ENCODE data around the gene PPP2R1B. TPM values are rescaled to one million over a fixed set of nuclear protein-coding genes. Genes with fewer than 3 reads are reported as not detected.

The PPP2R1B gene
- polyA plus RNA-seq, 1 experiment = 20.7 TPM

GRCh38 chr11:111733016-111733415 lies 33.2 kb downstream of the PPP2R1B start:
- CTCF ChIA-PET = interaction anchor here (0.9 to 2.4 kb wide), 4 partner anchors 33 to 1512 kb away, joined by 3 to 8 read pairs (median 4); no protein-coding TSS in a partner anchor
- H3K27me3 ChIP-seq (ENCODE audit: control insufficient read depth, insufficient read depth, low read length) = no peaks in the 10 kb centered on the region
- H3K4me3 ChIP-seq (ENCODE audit: low read depth, low read length) = no peak overlapping the region

DNA sequence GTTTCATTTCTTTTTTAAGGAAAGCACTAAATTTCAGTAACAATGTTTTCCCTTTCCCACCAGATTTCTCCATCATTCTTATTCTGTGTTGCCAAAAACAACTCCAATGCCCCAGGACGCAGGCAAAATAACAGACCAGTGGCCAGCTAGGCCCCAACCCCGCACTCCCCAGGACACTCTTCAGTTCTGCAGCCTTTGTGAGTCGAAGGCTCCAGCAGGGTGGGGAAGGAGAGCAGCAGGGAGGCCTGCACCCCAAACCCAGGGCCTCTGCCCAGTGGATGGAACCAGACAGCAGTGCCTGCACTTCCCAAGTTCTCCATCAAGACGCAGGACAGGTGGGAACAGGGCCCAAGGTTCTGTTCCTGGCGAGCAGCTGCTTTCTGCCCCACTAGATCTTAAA lies 34.4 kb downstream of the PPP2R1B start:
- CTCF ChIA-PET = interaction anchor here (1.2 to 2.4 kb wide), 4 partner anchors 27 to 127 kb away, joined by 3 to 8 read pairs (median 4); no protein-coding TSS in a partner anchor
- POLR2A ChIA-PET = no interaction called here
- no peak overlapping the region for H3K4me3 ChIP-seq (ENCODE audit: low read depth, low read length)

More at GRCh38 chr11:111733016-111733415, 33.2 kb downstream of the PPP2R1B start:
- no peaks in the 10 kb centered on the region; the same call in 1 of the 2 replicates for H3K36me3 ChIP-seq (ENCODE audit: control insufficient read depth, insufficient read depth, low read length)
- peak; percentile 43 for DNase-seq (ENCODE audit: low read depth)
- POLR2A ChIA-PET = interaction anchor here (0.6 kb wide), 2 partner anchors 100 to 636 kb away, joined by 3 read pairs; no protein-coding TSS in a partner anchor
- TF ChIP-seq CTCF (IDR thresholded peaks at IDR 0.05; ENCODE audit: insufficient read depth, low read depth, low read length) = no peak

GRCh38 chr11:111730871-111731591 lies 35.2 kb downstream of the PPP2R1B start:
- POLR2A ChIA-PET = no interaction called here
- no peak for DNase-seq (ENCODE audit: low read depth)
- peaks cover 3% of the 10 kb centered on the region for H3K36me3 ChIP-seq (ENCODE audit: control insufficient read depth, insufficient read depth, low read length)
- CTCF ChIA-PET = interaction anchor here (0.8 to 1.2 kb wide), 2 partner anchors 26 to 126 kb away, joined by 3 read pairs; no protein-coding TSS in a partner anchor
- H3K4me3 ChIP-seq (ENCODE audit: low read depth, low read length) = no peak overlapping the region
- TF ChIP-seq CTCF (IDR thresholded peaks at IDR 0.05; ENCODE audit: insufficient read depth, low read depth, low read length) = no peak
- H3K27me3 ChIP-seq (ENCODE audit: control insufficient read depth, insufficient read depth, low read length) = no peaks in the 10 kb centered on the region

More for the DNA sequence above, 34.4 kb downstream of the PPP2R1B start:
- no peak for DNase-seq (ENCODE audit: low read depth)
- Histone ChIP-seq H3K27me3 (ENCODE audit: control insufficient read depth, insufficient read depth, low read length) (no peaks in the 10 kb centered on the region), H3K36me3 (ENCODE audit: control insufficient read depth, insufficient read depth, low read length) (no peaks in the 10 kb centered on the region; the same call in 1 of the 2 replicates)
- no peak for TF ChIP-seq CTCF (IDR thresholded peaks at IDR 0.05; ENCODE audit: insufficient read depth, low read depth, low read length)

GRCh38 chr11:111729831-111730311 lies 36.3 kb downstream of the PPP2R1B start:
- CTCF ChIA-PET = no interaction called here
- no peak for DNase-seq (ENCODE audit: low read depth)
- Histone ChIP-seq H3K27me3 (ENCODE audit: control insufficient read depth, insufficient read depth, low read length) (no peaks in the 10 kb centered on the region), H3K4me3 (ENCODE audit: low read depth, low read length) (no peak overlapping the region), H3K36me3 (ENCODE audit: control insufficient read depth, insufficient read depth, low read length) (peaks cover 8% of the 10 kb centered on the region)
- TF ChIP-seq CTCF (IDR thresholded peaks at IDR 0.05; ENCODE audit: insufficient read depth, low read depth, low read length) = no peak
- POLR2A ChIA-PET = no interaction called here

DNA sequence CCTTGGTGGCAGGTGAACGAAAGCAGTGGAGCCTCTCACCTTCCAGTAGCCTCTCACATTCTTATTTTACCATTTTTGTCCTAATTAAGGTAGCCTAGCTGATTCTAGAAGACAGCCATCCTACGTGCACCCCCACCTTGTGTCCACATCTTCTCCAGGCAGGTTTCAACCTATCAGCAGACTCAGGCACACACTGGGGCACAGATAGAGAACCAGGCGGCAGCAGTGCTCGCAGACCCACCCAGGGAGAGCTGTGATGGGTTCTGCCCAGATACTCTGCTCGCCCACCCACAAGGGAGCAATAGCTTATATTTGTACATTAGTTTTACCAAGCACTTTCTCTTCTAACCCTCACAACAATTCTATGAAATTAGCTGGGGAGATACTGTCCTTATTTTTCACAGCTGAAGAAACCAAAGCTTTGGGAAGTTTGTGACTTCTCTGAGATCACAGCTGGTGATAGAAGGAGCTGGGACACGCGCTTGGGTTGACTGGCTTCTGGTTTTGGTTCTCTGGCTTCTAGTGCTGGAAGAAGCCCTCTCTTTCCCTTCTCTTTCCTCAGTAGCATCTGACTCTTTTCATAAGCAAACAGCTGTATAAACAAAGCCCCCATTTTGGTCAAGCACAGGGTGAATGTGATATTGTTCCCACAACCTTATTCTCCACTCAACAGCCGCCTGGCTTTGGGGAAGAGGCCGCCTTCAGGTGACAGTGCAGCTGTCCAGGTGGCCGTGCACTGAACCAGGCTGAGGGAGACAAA lies 36.9 kb downstream of the PPP2R1B start:
- Histone ChIP-seq H3K27me3 (ENCODE audit: control insufficient read depth, insufficient read depth, low read length) (no peaks in the 10 kb centered on the region), H3K4me3 (ENCODE audit: low read depth, low read length) (no peak overlapping the region), H3K36me3 (ENCODE audit: control insufficient read depth, insufficient read depth, low read length) (peaks cover 9% of the 10 kb centered on the region)
- no peak for DNase-seq (ENCODE audit: low read depth)
- no peak for TF ChIP-seq CTCF (IDR thresholded peaks at IDR 0.05; ENCODE audit: insufficient read depth, low read depth, low read length)
- CTCF ChIA-PET = interaction anchor here (0.5 to 1.1 kb wide), 2 partner anchors 11 to 35 kb away, joined by 3 to 5 read pairs; no protein-coding TSS in a partner anchor
- POLR2A ChIA-PET = interaction anchor here (0.5 kb wide), 1 partner anchor 32 kb away, joined by 3 read pairs; no protein-coding TSS in a partner anchor

Measured in BJ (cell line).